H9 (cell line): ENCODE data around the gene HDAC7. TPM values are rescaled to one million over a fixed set of nuclear protein-coding genes. Genes with fewer than 3 reads are reported as not detected.

Source experiments
- DNase-seq: peaks from one replicate; pipeline ENCODE4 v3.0.0-alpha.2; 2017
- H2AFZ ChIP-seq: one replicate; pipeline ENCODE4 v1.6.1; 2013; ENCODE audit warnings: mild to moderate bottlenecking, low read length, control low read depth, moderate library complexity
- H2AK5ac ChIP-seq: 2 replicates; pipeline ENCODE4 v1.6.1; 2013; ENCODE audit warnings: low read length, control low read depth, mixed read lengths; ENCODE audit not compliant: insufficient read length
- H2BK120ac ChIP-seq: one replicate; pipeline ENCODE4 v1.6.1; 2013; ENCODE audit warnings: low read depth, mild to moderate bottlenecking, low read length, control low read depth, inconsistent platforms; ENCODE audit not compliant: poor library complexity, severe bottlenecking
- H2BK12ac ChIP-seq: 2 replicates; pipeline ENCODE4 v1.6.1; 2013; ENCODE audit warnings: low read length, control low read depth, mixed read lengths, low read depth; ENCODE audit not compliant: insufficient read length
- H2BK15ac ChIP-seq: 2 replicates; pipeline ENCODE4 v1.6.1; 2013; ENCODE audit warnings: low read depth, low read length, control low read depth
- H2BK20ac ChIP-seq: one replicate; pipeline ENCODE4 v1.6.1; 2013; ENCODE audit warnings: low read depth, mild to moderate bottlenecking, low read length, control low read depth, inconsistent platforms; ENCODE audit not compliant: poor library complexity, severe bottlenecking
- H2BK5ac ChIP-seq: 2 replicates; pipeline ENCODE4 v1.6.1; 2013; ENCODE audit warnings: low read length, control low read depth, mixed read lengths; ENCODE audit not compliant: insufficient read length
- H3K14ac ChIP-seq: 2 replicates; pipeline ENCODE4 v1.6.1; 2013; ENCODE audit warnings: low read length, control low read depth; ENCODE audit not compliant: insufficient read depth
- H3K18ac ChIP-seq: 2 replicates; pipeline ENCODE4 v1.6.1; 2013; ENCODE audit warnings: low read depth, mild to moderate bottlenecking, mixed read lengths, low read length, control low read depth; ENCODE audit not compliant: insufficient read length
- H3K23ac ChIP-seq: 2 replicates; pipeline ENCODE4 v1.6.1; 2013; ENCODE audit warnings: low read length, control low read depth, mixed read lengths, low read depth; ENCODE audit not compliant: insufficient read length
- H3K23me2 ChIP-seq: 2 replicates; pipeline ENCODE4 v1.6.1; 2013; ENCODE audit warnings: low read depth, mild to moderate bottlenecking, mixed read lengths, low read length, control low read depth; ENCODE audit not compliant: insufficient read length, poor library complexity, severe bottlenecking
- H3K27ac ChIP-seq: 2 replicates; pipeline ENCODE4 v1.5.1; 2013; ENCODE audit warnings: low read length, control low read depth, mixed read lengths, low read depth; ENCODE audit not compliant: insufficient read length
- H3K27me3 ChIP-seq: 2 replicates; pipeline ENCODE4 v1.6.1; 2013; ENCODE audit warnings: low read length, control low read depth, inconsistent platforms; ENCODE audit not compliant: insufficient read depth
- H3K4ac ChIP-seq: 2 replicates; pipeline ENCODE4 v1.6.1; 2013; ENCODE audit warnings: low read depth, mild to moderate bottlenecking, control low read depth, inconsistent platforms, low read length, moderate library complexity
- H3K4me1 ChIP-seq: 2 replicates; pipeline ENCODE4 v1.6.1; 2013; ENCODE audit warnings: low read length, control low read depth, inconsistent platforms; ENCODE audit not compliant: insufficient read depth
- H3K4me2 ChIP-seq: 2 replicates; pipeline ENCODE4 v1.6.1; 2013; ENCODE audit warnings: low read length, control low read depth, mixed read lengths; ENCODE audit not compliant: insufficient read length, insufficient read depth
- H3K56ac ChIP-seq: 2 replicates; pipeline ENCODE4 v1.6.1; 2013; ENCODE audit warnings: low read depth, mild to moderate bottlenecking, mixed read lengths, low read length, control low read depth; ENCODE audit not compliant: insufficient read length
- H3K79me1 ChIP-seq: 2 replicates; pipeline ENCODE4 v1.6.1; 2013; ENCODE audit warnings: low read depth, mild to moderate bottlenecking, moderate library complexity, low read length, control low read depth, inconsistent platforms; ENCODE audit not compliant: insufficient read depth, poor library complexity, severe bottlenecking
- H3K79me2 ChIP-seq: 2 replicates; pipeline ENCODE4 v1.6.1; 2013; ENCODE audit warnings: low read length, control low read depth, inconsistent platforms; ENCODE audit not compliant: insufficient read depth
- H3K9ac ChIP-seq: 2 replicates; pipeline ENCODE4 v1.6.1; 2013; ENCODE audit warnings: low read length, control low read depth, mixed read lengths; ENCODE audit not compliant: insufficient read length; ENCODE audit errors: extremely low read depth
- H3K9me3 ChIP-seq: one replicate; pipeline ENCODE4 v1.6.1; 2013; ENCODE audit warnings: low read depth, low read length, inconsistent platforms; ENCODE audit not compliant: control insufficient read depth
- H3T11ph ChIP-seq: one replicate; pipeline ENCODE4 v1.6.1; 2013; ENCODE audit warnings: mild to moderate bottlenecking, low read length, control low read depth, inconsistent platforms
- H4K20me1 ChIP-seq: one replicate; pipeline ENCODE4 v1.6.1; 2013; ENCODE audit not compliant: control insufficient read depth, insufficient read length, insufficient read depth
- H4K5ac ChIP-seq: 2 replicates; pipeline ENCODE4 v1.6.1; 2013; ENCODE audit warnings: low read depth, mild to moderate bottlenecking, mixed read lengths, low read length, control low read depth; ENCODE audit not compliant: insufficient read length
- H4K8ac ChIP-seq: replicated peaks from 2 replicates; pipeline ENCODE4 v1.6.1; 2013; ENCODE audit warnings: low read length, control low read depth, mixed read lengths, low read depth; ENCODE audit not compliant: insufficient read length
- H4K91ac ChIP-seq: 2 replicates; pipeline ENCODE4 v1.6.1; 2013; ENCODE audit warnings: low read depth, mild to moderate bottlenecking, moderate library complexity, mixed read lengths, low read length, control low read depth; ENCODE audit not compliant: insufficient read length
- H3K27ac Mint-ChIP-seq, 3 experiments: 2 replicates in 2 of 3; 3 replicates in 1 of 3; pipeline ENCODE4 v1.8.0; 2020 to 2021; ENCODE audit warnings: mixed read lengths in 3 of 3, mild to moderate bottlenecking in 1 of 3, moderate library complexity in 1 of 3
- H3K27me3 Mint-ChIP-seq: 2 replicates; pipeline ENCODE4 v1.8.0; 2021; ENCODE audit warnings: low read depth, mild to moderate bottlenecking, moderate library complexity, mixed read lengths
- H3K36me3 Mint-ChIP-seq, 3 experiments: 2 replicates in 2 of 3; 3 replicates in 1 of 3; pipeline ENCODE4 v1.8.0; 2020 to 2021; ENCODE audit warnings: low read depth in 3 of 3, mixed read lengths in 3 of 3; ENCODE audit not compliant: insufficient read depth in 1 of 3
- H3K4me1 Mint-ChIP-seq, 2 experiments: 2 replicates each; pipeline ENCODE4 v1.8.0; 2020; ENCODE audit warnings: mixed read lengths in 2 of 2
- H3K4me3 Mint-ChIP-seq, 2 experiments: 2 replicates in 1 of 2; 3 replicates in 1 of 2; pipeline ENCODE4 v1.8.0; 2020 to 2021; ENCODE audit warnings: mild to moderate bottlenecking in 2 of 2, mixed read lengths in 2 of 2, moderate library complexity in 1 of 2
- H3K9me3 Mint-ChIP-seq, 2 experiments: 2 replicates in 1 of 2; 3 replicates in 1 of 2; pipeline ENCODE4 v1.8.0; 2020; ENCODE audit warnings: mild to moderate bottlenecking in 2 of 2, mixed read lengths in 2 of 2, moderate library complexity in 1 of 2
- WGBS: extraction: QIAGEN DNeasy Blood & Tissue Kit; methylation state at CpG from one replicate; pipeline ENCODE4 v1.1.7; 2013; ENCODE audit warnings: missing lambda C conversion rate, low lambda C conversion rate, mixed read lengths; ENCODE audit not compliant: insufficient read length; ENCODE audit errors: extremely low coverage; 5-methylcytosine and 5-hydroxymethylcytosine counted together
- total RNA-seq: library from RNA; stranded (reverse); gene quantifications from 2 replicates; pipeline ENCODE4 v1.2.1, GENCODE V29; 2021
- TF ChIP-seq, protein P1 (sequence below): fragments of 200-600 bp; sonication (generic); conservative IDR thresholded peaks from 3 replicates; pipeline ENCODE4 v1.8.0; 2021; ENCODE audit warnings: antibody characterized with exemption, mild to moderate bottlenecking

HDAC7 gene
- total RNA-seq, 1 experiment from 2014 or later: 72.1 TPM

DNA sequence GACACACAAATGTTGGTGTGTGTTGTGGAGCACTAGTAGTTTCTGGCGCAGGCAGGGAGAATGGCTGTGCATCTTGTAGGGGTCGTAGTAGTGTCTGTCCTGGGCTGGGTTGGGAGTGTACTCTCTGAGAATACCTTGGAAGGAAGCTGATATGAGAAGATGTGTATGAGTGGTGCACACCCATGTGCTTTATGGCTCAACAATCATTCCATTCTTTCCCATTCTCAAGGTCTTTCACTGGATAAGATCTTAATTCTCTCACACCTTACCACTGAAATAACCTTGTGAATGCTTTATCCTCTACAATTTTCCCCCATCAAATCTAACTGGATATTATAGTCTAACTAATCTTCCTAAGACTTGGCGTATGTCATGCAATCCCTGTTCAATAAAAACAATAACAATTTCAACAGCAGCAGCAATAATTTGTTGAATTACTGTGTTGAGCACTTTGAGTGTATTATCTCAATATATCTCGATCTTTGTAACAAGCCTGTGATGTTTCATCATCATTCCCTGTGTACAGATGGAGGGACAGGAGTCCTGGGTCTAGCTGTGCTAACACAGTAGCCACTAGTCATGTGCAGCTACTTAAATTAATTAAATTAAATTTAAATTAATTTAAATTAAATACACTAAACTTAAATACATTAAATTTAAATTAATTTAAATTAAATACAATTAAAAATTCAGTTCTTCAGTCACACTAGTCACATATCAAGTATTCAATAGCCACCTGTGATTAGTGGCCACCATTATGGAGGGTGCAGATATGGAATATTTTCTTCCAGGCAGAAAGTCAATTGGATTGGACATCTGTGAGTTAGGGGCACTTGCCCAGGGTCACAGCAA, 50.2 kb downstream of the HDAC7 start:
- TF ChIP-seq, protein P1, sequence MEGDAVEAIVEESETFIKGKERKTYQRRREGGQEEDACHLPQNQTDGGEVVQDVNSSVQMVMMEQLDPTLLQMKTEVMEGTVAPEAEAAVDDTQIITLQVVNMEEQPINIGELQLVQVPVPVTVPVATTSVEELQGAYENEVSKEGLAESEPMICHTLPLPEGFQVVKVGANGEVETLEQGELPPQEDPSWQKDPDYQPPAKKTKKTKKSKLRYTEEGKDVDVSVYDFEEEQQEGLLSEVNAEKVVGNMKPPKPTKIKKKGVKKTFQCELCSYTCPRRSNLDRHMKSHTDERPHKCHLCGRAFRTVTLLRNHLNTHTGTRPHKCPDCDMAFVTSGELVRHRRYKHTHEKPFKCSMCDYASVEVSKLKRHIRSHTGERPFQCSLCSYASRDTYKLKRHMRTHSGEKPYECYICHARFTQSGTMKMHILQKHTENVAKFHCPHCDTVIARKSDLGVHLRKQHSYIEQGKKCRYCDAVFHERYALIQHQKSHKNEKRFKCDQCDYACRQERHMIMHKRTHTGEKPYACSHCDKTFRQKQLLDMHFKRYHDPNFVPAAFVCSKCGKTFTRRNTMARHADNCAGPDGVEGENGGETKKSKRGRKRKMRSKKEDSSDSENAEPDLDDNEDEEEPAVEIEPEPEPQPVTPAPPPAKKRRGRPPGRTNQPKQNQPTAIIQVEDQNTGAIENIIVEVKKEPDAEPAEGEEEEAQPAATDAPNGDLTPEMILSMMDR: no peak
- Mint-ChIP-seq H3K4me1 (peaks cover 15 to 17% of the 10 kb centered on the region in 2 experiments), H3K4me3 (no peak overlapping the region), H3K36me3 (no peaks in the 10 kb centered on the region), H3K27ac (no peak overlapping the region), H3K27me3 (peaks cover 13% of the 10 kb centered on the region), H3K9me3 (no peaks in the 10 kb centered on the region)
- Histone ChIP-seq H3K23me2 (peaks cover 6% of the 10 kb centered on the region), H3K4ac (no peak overlapping the region), H2BK5ac (no peak overlapping the region), H4K20me1 (peaks cover 3% of the 10 kb centered on the region), H2BK20ac (no peak overlapping the region), H2BK15ac (no peak overlapping the region), H2AFZ (no peak overlapping the region), H4K91ac (no peak overlapping the region), H2BK12ac (no peak overlapping the region), H4K8ac (no peak overlapping the region), H3K9ac (no peak overlapping the region), H3K79me2 (no peaks in the 10 kb centered on the region), H3K9me3 (no peaks in the 10 kb centered on the region), H3K4me2 (no peak overlapping the region), H3K79me1 (no peaks in the 10 kb centered on the region), H2BK120ac (no peak overlapping the region), H3K4me1 (peaks cover 6% of the 10 kb centered on the region), H3K27ac (no peak overlapping the region), H3T11ph (no peak overlapping the region), H3K23ac (no peak overlapping the region), H2AK5ac (no peak overlapping the region), H3K27me3 (no peaks in the 10 kb centered on the region), H3K14ac (no peak overlapping the region), H3K18ac (no peak overlapping the region), H3K56ac (no peak overlapping the region), H4K5ac (no peak overlapping the region)
- no CpG with 5 or more reads among the region's 4 CpGs for WGBS
- no peak for DNase-seq
